C4-2B (cell line): ENCODE measurements around the gene CCDC107.

Experiments
- ZFX ChIP-seq: fragments of 450-650 bp; IDR thresholded peaks from 2 replicates; pipeline ENCODE4 v1.6.1; 2017
- TF ChIP-seq, protein P1 (sequence below): fragments of 450-650 bp; conservative IDR thresholded peaks from 2 replicates; pipeline ENCODE4 v1.5.1; 2017; ENCODE audit warnings: mild to moderate bottlenecking

DNA sequence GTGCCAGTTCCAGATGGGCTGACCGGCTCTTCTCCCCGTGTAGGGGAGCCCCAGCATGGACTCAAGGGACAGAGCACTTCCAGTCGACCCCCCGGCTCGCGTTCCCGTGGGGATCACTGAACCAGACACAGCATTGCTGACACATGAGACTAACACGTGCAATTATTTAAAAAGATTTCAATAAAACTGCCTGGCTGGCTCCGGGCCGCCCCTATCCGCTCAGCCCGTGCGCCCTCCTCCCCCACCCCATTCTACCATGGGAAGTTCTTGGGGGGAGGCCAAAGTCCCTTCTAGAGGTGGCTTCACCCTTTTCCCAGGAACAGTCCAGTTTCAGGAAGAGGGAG lies 48.3 kb upstream of the CCDC107 start:
- TF ChIP-seq, protein P1, sequence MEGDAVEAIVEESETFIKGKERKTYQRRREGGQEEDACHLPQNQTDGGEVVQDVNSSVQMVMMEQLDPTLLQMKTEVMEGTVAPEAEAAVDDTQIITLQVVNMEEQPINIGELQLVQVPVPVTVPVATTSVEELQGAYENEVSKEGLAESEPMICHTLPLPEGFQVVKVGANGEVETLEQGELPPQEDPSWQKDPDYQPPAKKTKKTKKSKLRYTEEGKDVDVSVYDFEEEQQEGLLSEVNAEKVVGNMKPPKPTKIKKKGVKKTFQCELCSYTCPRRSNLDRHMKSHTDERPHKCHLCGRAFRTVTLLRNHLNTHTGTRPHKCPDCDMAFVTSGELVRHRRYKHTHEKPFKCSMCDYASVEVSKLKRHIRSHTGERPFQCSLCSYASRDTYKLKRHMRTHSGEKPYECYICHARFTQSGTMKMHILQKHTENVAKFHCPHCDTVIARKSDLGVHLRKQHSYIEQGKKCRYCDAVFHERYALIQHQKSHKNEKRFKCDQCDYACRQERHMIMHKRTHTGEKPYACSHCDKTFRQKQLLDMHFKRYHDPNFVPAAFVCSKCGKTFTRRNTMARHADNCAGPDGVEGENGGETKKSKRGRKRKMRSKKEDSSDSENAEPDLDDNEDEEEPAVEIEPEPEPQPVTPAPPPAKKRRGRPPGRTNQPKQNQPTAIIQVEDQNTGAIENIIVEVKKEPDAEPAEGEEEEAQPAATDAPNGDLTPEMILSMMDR: no peak
- TF ChIP-seq ZFX: no peak
